SW 1271 (cell line): ENCODE measurements around the gene C9orf78.
A peak's percentile ranks its signal among the peaks of the same experiment; 100 is the strongest.

ENCODE experiments used
- DNase-seq, 2 experiments: peaks; one replicate each; lab custom pipeline; 2025; lab: John Stamatoyannopoulos, UW

C9orf78 gene, protein sequence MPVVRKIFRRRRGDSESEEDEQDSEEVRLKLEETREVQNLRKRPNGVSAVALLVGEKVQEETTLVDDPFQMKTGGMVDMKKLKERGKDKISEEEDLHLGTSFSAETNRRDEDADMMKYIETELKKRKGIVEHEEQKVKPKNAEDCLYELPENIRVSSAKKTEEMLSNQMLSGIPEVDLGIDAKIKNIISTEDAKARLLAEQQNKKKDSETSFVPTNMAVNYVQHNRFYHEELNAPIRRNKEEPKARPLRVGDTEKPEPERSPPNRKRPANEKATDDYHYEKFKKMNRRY

DNA sequence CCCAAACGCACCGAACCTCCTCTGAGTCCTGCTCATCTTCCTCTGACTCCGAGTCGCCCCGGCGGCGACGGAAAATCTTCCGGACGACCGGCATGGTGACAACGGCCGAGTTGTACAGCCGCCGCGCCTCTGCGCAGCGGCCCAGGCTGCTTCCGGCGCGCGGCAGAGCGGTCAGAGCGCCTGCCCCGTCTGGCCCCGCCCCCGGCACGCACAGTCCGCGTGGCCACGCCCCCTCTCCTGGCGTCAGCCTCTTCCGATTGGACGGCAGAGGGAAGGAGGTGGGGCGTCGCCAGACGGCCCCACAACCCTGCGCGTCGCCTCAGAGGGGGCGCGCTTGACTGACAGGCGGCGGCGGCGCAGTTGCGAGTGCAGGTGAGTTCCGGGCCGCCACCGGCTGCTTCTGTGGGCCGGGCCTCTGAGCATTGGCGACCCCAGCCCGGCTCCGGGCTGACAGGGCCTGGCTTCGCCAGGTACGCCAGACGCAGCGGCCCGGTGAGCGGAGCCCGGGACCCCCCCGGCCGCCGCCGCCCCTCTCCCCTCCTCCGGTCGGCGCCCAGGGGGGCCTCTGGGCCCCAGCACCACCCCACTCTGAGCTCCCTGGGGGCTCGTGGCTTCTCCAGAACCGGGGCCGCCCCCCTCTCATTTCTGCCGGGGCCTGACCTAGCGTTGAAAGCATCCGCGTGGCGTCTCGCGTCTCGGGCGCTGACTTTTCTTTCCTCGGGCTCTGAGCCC lies at the start of gene C9orf78, which contains the start of gene USP20:
Gene C9orf78 (minus strand): TSS at position 148 of the 732 bp plus-strand sequence. CDS start 54 bp downstream, at position 94.
Gene USP20 (plus strand): TSS at position 331 of the 732 bp plus-strand sequence. CDS start 17,098 bp downstream, outside the sequence.
- DNase-seq = peak; percentile 89 to 91

DNA sequence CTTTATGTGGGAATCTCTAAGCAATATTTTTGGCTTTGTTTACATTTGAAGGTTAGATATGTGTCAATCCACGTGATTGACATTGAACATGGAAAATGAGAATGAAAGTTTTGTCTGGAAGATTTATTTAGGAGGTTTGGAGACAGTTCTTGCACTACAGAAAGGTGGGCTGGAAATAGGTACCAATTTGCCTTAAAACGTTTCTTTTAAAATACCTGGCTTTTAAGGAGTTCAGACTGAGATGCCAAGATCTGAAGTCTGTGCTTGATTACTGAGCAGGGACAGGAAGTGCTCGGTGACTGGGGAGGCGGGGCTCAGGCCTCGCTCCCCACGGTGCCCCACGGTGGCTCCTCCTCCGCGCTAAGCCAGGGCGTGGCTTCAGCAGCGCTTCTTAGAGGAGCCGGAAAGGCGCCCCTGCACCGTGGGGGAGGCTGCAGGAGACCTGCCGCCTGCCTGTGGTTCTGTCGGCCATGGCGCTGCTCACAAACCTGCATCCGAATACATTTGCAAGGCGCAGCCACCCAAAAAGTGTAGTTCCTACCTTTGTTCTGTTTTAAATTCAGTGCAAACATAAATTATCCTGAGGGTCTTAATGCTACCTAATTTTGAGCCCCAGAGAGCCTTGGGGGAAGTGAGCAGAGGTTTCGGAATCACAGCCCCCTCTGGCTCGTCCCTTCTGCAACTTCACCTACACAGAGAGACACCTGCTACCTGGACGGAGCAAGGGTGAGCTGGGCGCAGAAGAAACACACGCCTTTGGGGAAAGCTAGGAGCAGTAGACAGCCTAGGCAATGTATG lies 49.3 kb upstream of the C9orf78 start:
- peak; percentile 31 to 43 for DNase-seq

DNA sequence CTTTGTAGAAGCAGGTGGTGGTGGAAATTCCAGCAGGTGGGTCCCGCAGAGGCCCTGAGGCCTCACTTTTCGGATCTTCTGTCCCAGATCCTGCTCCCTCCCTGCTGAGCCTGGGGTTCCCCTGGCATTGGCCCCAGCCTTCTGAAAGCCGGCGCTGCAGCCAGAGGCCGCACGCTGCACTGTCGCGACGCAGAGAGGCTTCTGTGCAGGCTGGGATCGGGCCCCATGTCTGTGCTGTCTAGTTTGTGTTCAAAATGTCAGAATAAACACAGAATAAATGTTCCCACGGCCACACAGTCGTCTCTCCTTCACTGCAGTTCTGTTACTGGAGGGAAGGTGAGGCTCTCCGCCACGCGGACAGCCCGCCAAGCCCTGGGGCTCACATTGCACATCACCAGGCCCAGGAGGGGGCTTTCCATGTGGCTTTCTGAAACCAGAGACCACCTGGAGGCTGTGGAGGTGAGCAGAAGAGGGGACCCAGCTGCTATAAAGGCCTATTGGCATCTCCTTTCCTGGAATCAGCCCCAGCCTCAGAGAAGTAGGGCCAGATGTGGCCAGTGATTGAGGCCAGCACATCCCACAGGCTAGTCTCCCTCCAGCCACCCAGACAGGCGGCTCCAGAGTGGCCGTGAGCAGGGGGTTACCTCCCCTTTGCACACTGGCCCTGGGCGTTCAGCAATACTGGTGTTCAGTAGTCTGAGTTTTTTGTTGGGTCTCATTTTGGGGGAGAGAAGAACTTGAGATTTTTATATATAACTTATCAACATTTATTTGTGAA lies 46.7 kb upstream of the C9orf78 start:
- no peak for DNase-seq

DNA sequence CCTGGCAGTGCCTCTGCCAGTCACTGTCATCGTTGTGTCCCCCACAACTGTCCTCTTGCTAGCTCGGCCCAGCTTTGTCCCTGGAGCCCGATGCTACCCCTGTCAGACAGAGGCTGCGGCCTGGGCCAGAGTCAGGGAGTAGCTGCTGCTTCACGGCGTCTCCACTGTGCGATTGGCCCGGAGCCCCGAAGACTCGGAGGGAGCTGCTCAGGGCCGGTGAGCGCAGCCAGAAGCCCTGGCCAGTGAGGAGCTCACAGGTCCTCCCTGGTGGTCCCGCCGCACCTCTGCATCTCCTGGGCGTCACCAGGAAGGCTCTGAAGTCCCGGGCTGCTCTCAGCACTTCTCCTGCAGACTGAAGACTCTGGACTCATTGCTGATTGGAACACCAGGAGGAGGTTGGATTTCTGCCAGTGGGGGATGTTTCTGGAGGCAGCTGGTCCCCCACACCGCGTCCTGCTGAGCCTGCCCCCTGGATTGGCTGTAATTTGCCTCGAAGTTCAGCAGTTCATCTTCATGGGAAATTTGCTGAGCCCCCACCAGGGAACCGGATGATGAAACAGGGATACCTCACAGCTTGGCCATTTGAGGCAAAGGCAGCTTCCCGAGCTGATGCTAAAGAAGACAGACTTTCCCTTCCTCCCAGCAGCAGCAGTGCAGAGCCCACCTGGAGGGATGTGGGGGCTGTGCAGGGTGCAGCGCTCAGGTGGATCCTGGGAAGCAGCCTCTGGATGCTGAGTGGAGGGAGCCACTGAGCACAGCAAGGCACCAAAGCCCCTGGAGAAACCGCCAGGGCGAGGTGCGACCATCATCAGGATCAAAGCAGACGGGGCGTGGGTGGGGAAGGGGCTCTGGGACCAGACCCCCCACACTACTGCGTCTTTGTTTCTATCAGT lies 45.8 kb upstream of the C9orf78 start:
- DNase-seq = no peak

DNA sequence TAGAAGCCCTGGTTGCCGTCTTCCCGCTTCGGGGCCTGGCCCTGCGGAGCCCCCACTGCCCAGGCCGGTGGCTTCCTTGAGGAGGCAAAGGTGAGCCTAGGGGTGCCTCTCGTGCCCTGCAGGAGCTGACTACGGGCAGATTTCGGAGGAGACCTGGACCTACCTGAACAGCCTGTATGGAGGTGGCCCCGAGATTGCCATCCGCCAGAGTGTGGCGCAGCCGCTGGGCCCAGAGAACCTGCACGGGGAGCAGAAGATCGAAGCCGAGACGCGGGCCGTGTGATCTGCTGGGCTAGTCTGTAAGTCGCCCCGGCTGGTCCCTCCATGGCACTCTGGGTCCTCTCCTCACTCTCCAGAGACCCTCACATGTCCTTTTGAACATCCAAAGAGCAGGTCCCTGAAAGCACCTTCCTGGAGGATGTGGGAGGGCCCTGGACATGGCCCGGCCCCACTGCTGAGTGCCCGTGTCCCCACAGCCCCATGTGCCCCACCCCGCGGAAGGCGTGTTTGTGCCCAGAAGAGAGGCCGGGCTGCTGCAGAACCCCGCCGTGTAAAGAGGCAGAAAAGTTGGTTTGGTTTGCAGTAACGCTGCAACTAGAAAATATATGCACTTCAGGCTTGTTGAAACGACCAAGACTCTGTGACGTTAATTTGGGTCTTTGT lies 45.0 kb upstream of the C9orf78 start:
- DNase-seq = no peak

DNA sequence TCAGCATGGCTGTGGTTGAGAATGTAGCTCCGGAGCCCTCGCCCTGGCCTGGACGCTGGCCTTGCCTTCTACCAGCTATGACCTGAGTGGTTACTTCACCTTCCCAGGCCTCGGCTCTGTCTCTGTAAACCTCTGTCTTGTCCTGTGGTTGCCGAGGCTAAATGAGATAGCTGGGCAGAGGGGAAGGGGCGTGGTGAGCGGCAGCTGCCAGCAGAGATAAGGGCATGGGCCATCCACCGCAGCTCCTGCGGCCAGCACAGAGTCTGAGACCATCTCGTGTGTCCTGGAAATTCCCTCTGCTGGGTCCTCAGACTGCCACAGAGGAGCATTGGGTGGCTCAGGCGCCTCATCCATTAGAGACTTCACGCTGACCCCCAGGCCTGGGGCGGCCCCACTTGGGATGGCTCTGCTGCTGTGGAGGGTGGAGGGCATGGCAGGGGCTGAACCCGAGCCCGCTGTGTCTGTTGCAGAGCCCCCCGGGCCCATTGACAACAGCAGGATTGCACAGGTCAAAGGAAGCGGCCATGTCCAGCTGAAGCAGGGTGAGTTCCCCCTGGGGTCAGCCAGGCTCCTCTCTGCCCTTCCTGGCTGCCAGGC lies 44.1 kb upstream of the C9orf78 start:
- DNase-seq = no peak

DNA sequence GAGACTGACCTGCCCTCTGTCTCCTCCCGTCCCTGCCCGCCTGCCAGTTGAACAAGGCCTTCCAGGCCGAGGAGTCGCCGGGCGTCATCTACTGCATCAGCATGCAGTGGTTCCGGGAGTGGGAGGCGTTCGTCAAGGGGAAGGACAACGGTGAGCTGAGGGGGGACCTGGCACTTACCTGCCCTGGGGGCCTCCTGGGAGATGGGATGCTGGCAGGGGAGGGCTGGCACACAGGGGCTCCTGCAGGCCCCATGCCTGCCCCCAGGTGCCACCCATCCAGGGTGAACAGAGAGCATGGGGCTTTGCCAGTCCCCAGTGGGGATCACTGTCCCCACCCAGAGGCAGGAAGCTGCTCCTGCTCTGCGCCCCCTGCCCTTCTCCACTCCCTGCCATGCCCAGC lies 43.2 kb upstream of the C9orf78 start:
- DNase-seq = no peak

DNA sequence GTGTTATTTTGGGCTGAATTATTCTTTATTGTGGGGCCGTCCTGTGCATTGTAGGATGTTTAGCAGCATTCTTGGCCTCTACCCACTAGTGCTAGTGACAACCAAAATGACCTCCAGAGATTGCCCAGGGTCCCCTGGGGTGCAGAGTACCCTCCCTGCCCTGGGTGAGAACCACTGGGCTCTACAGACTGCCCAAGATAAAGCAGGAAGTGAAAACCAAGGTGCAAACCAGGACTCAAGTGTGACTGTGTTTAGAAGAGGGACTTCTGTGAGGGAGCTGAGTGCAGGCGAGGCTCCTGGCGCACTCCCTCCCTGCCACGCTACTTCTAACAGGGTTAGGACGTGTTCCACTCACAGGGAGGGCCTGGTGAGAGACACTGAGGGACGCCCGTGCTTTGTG lies 41.7 kb upstream of the C9orf78 start:
- no peak for DNase-seq

DNA sequence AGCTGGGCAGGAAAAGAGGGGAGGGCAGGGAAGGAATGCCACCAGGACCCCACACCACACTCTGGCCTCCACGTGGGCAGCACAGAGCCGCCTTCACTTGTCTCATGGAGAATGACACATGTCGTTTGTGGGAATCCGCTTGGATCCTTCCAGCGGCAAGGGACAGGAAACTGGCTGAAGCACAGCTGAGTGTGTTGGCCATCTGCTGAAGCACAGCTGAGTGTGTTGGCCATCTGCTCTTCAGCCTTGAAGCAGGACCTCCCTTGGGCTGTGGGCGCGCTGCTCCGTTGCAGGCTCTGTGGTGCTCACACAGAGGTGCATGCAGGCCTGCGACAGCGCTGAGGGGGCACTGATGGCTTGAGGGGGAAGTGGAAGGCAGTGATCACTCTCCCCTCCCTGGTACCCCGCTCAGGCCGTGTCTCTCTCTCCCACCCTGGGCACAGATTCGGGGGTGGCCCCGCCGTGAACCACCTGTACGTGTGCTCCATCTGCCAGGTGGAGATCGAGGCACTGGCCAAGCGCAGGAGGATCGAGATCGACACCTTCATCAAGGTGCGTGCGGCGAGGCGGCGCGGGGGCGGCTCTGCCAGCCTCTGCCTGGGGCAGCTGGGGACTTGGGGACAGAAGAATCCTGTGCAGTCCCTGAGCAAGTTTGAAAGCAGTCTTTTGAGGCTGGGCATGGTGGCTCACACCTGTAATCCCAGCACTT lies 40.8 kb upstream of the C9orf78 start:
- DNase-seq = no peak

DNA sequence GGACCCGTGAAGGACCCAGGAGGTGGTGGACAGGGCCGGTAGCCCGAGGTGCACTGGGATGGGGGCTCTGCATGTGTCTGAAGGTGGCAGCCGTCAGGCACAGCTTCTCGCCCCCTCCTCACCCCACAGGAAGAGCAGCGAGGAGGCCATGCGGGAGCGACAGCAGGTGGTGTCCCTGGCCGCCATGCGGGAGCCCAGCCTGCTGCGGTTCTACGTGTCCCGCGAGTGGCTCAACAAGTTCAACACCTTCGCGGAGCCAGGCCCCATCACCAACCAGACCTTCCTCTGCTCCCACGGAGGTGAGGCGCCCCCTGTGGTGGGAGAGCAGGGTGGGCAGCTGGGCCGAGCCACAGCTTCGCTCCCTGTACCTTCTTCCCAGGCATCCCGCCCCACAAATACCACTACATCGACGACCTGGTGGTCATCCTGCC lies 40.1 kb upstream of the C9orf78 start:
- DNase-seq = no peak

DNA sequence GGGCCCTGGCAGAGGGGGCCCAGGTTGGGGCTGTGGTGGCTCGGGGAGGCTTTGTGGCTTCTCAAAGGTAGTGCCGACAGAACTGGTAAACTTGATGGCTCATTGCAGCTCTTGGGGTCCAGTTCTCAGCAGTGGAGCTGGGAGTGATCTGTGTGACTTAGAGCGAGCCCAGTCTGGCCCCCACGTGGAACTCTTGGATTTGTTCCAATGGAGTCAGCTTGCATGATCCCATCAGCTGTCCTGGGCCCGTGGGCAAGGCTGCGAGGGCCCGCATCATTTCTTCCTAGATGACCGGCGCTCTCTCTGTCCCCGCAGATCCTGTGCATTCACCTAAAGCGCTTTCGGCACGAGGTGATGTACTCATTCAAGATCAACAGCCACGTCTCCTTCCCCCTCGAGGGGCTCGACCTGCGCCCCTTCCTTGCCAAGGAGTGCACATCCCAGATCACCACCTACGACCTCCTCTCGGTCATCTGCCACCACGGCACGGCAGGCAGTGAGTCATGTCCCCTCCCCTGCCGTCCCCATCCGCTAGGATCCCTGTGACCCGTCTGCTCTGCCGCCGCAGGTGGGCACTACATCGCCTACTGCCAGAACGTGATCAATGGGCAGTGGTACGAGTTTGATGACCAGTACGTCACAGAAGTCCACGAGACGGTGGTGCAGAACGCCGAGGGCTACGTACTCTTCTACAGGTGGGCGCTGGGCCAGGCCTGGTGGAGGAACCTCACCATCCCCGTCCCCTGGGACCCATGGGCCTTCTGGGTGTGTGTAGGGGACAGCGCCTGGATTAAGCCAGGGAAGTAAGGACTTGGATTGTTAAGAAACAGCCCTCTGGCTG lies 39.4 kb upstream of the C9orf78 start:
- no peak for DNase-seq

DNA sequence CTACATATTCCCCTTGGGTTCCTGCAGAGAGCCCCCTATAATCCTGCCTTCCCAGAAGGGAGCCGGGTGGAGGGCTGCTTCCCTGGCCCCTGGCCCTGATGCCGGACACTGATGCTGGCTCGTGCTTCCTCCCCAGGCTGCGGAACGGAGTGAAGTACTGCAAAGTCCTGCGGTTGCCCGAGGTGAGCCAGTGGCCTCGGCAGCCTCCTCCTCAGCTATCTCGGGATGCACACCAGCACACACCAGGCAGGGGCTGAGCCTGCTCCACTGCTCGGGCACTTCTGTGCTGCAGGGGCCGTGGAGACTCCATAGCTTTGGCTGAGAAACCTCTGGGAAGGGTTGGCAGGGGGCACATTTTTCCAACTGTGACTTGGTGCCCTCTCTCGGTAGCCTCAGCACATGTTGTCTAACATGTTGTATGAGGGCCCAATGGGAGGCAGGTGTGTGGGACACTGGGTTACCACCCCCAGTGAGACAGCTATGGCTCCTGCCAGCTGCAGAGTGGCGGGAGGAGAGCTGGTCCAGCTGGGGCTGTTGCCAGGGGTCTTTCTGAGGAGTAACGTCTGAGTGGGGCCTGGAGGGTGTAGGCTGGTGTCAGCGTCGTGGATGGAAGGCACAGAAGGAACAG lies 38.6 kb upstream of the C9orf78 start:
- DNase-seq = no peak

DNA sequence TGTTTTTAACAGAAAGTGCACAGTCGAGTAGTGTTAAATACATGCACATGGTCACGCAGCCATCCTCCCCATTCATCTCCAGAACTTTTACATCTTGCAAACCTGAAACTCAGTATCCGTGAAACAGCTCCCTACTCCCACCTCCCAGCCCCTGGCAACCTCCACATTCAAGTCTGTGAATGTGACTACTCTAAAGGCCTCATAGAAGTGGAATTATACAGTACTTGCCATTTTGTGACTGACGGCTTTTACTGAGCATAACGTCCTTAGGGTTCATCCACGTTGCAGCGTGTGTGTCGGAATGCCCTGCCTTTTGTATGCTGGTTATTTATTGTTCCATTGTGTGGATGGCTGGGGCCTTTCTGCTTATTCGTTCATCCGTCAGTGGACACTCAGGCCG lies 36.0 kb upstream of the C9orf78 start:
- DNase-seq = no peak

DNA sequence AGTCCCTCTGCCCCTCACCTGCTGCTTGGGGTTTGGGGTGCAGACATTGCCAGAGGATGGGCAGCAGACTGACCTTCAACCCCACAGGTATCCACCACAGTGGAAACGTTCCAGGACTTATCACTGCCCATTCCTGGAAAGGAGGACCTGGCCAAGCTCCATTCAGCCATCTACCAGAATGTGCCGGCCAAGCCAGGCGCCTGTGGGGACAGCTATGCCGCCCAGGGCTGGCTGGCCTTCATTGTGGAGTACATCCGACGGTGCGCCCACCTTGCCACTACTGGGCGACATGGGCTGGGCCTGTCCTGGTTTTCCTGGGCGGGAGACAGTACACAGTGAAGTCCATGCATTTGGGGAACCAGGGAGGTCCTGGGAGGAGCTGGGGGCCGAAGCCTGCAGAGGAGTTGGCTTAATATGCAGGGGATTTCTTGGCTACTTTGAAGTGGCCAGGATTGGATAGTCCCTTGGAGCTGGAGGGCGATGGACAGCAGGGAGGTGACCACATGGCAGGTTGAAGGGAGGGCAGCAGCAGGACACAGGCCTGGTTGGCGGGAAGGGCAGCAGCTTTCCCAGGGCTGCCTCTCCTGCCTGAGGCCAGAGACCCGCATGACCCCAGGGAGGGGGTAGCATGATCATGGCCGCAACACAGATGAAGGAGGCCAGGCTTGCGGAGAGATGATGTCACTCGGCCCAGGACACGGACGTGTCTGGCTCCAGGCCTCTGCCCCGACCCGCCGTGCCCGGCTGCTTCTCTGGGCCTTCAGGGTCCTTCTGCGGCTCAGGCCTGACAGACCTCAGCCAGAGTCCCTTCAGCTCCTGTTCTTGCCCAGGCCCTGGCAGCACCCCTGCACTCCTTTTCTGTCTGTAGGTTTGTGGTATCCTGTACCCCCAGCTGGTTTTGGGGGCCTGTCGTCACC lies 34.8 kb upstream of the C9orf78 start:
- DNase-seq = no peak

DNA sequence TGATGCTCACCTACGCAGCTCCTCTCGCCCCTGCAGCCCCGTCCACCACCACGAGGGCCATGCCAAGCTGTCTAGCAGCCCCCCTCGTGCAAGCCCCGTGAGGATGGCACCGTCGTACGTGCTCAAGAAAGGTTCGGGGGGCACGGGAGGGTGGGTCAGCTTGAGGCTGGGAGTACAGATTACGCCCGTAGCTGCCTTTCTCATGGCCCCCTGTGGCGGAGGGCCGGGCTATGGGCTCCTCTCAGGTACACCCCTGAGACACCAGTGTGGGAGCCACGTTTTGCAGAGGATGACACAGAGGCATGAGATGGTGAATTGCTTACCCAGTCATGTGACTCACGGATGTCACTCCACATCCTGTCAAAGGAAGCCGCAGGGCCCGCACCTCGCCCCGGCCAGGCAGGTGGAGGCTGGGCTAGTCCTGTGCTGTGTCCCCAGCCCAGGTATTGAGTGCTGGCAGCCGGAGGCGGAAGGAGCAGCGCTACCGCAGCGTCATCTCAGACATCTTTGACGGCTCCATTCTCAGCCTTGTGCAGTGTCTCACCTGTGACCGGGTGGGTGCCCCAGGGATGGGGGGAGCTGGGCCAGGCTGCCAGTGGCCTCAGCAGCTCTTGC lies 33.9 kb upstream of the C9orf78 start:
- no peak for DNase-seq
